ENCODE results near the gene CD180. TPM values are rescaled to one million over a fixed set of nuclear protein-coding genes. Genes with fewer than 3 reads are reported as not detected.
A peak's percentile ranks its signal among the peaks of the same experiment; 100 is the strongest.

Gene CD180
- total RNA-seq, 1 donor = 0.54 TPM

DNA sequence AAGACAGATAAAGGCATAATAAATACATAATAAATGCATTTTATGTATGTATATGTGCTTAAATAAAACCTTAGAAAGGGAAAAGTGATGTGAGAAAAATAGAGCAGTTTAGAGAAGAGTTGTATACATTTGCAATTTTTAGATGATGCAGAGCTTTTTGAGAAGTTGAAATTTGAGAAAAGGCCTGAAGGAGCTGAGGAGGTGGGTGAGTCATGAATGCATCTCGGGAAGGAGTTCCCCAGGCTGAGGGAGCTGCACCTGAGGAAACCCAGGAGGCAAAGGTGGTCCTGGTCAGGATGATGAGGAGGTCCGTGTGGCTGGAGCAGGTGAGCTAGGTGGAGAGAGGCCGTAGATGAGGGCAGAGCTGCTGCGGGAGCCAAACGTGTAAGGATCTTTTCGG lies 17.4 kb upstream of the CD180 start:
- DNase-seq (ENCODE audit: low read depth in 2 of 3, low spot score in 2 of 3) = no peak

DNA sequence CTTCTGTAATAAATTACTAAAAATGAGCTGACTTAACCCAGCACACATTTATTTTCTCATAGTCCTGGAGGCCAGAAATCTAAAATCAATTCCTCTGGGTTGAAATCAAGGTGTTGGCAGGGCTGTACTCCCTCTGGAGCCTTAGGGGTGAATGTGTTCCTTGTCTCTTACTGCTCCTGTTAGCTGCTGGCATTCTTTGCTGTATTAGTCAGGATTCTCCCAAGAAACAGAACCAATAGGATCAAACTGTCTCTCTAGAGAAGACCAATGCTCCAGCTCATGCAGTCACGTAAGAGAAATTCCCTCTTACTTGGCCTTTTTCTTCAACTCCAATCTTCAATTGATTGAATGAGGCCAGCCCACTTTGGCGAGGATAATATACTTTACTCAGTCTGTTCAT lies 15.3 kb upstream of the CD180 start:
- no peak for DNase-seq (ENCODE audit: low read depth in 2 of 3, low spot score in 2 of 3)

DNA sequence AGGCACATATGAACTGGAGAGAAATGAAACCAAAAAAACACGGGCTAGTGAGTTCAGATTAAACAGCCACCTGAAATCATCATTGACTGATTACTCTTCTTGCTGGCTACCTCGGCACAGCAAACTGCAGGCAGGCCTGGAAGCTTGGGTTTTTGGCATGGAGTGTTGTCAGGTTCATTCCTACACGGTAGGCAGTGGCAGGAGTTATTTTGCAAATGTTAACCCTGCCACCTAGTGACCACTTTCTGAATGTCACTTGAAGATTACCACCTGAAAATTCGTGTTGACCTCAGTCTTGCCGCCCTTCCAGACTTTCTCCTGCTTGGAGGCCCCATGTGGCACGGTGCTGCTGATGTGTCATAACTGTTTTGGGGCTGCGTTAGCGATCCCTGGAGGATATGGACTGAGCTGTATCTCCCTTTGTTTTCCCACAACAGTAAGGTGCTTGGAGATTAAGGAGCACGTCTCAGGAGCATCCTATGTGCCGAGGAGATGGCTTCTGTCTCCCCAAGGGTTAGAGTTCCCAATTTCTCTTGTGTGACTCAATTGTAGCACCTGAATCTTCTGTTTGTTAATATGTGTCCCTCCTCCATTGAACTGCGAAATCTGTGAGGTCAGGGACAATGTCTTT lies 12.7 kb upstream of the CD180 start:
- peak; percentile 58 to 79 (median 68) for DNase-seq (ENCODE audit: low read depth in 2 of 3, low spot score in 2 of 3)

- DNase-seq (ENCODE audit: low read depth in 2 of 3, low spot score in 2 of 3) = no peak
Measured at GRCh38 chr5:67208403-67208802, 11.8 kb upstream of the CD180 start.

GRCh38 chr5:67206929-67207328 lies 10.3 kb upstream of the CD180 start:
- DNase-seq (ENCODE audit: low read depth in 2 of 3, low spot score in 2 of 3) = peak; percentile 60 to 87 (median 81)

DNA sequence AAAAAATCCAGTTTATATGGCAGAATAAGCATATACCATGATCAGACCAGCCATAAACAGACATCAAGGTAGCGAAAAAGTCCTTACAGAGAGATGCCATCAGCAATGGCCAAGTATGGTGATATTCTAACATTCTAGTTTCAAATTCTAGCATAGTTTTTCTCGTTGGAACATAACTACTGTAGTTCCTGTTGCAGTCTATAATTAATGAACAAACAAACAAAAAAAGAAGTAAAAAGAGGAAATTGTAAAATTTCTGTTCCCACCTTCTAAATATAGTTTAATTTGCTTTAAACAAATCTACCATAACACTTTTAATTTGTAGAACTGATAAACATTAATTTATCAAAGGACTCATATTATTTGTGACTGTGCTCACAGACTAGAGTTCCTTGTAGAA lies 9.9 kb upstream of the CD180 start:
- peak in 1 of 3 donors; percentile 50 for DNase-seq (ENCODE audit: low read depth in 2 of 3, low spot score in 2 of 3)

- DNase-seq (ENCODE audit: low read depth in 2 of 3, low spot score in 2 of 3) = no peak
Measured at GRCh38 chr5:67205981-67206380, 9.4 kb upstream of the CD180 start.

- no peak for DNase-seq (ENCODE audit: low read depth in 2 of 3, low spot score in 2 of 3)
Measured at GRCh38 chr5:67204821-67205220, 8.2 kb upstream of the CD180 start.

- no peak for DNase-seq (ENCODE audit: low read depth in 2 of 3, low spot score in 2 of 3)
Measured at GRCh38 chr5:67203701-67204074, 7.1 kb upstream of the CD180 start.

DNA sequence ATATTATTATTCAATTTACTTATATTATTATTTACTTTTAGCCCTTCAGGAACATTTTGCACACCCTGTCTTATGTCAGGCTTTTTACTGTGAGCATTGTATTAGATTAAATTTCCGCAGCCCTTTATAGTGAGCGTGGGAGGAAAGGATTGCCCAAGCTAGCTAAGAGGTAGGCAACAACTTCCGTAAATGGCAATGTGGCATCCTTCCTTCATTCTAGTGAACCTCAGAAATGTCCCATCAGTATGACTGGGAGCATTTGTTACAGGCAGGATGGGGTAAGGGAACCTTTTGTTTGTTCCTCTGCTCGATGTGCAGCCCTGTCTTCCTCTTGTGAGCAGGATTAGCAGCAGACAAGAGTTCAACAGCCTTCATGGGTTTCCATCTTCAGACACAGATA lies 6.2 kb upstream of the CD180 start:
- peak in 1 of 3 donors; percentile 57 for DNase-seq (ENCODE audit: low read depth in 2 of 3, low spot score in 2 of 3)

- DNase-seq (ENCODE audit: low read depth in 2 of 3, low spot score in 2 of 3) = no peak
Measured at GRCh38 chr5:67201897-67202549, 5.4 kb upstream of the CD180 start.

DNA sequence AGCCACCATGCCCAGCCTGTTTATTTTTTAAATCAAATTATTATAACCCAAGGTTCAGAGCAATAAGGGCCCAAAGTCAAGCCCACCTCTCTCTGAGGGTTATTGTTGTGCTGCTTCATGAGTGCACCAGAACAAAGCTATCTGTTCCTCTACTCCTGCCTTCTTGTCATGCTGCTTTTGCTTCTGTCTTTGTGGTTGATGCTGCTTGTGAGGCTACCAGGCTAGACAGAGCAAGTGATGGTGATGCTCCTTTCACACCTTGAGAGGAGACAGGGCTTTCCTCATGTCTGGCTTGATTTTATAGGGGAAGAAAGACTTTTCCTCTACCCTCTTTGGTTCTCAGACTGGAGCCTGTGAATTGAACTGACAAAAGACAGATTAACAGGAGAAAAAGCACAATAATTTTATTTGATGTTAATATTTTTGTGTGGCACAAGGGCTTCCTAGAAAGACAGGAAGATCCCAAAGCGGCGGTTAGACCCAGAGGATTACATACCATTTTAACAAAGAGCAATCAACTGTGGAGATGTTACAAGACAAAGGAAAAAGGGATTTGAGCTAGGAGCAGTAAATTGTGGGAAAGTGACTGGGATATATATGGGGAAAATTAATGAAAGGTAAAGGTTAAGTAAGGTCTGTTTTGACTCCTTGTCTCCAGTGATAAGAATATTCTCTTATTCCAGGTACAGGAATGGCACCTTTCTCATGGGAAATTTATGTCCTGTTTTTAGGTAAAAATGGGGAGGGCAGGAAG lies 4.4 kb upstream of the CD180 start:
- DNase-seq (ENCODE audit: low read depth in 2 of 3, low spot score in 2 of 3) = no peak

- no peak for DNase-seq (ENCODE audit: low read depth in 2 of 3, low spot score in 2 of 3)
Measured at GRCh38 chr5:67199859-67200258, 3.3 kb upstream of the CD180 start.

- no peak for DNase-seq (ENCODE audit: low read depth in 2 of 3, low spot score in 2 of 3)
Measured at GRCh38 chr5:67198917-67199316, 2.3 kb upstream of the CD180 start.

DNA sequence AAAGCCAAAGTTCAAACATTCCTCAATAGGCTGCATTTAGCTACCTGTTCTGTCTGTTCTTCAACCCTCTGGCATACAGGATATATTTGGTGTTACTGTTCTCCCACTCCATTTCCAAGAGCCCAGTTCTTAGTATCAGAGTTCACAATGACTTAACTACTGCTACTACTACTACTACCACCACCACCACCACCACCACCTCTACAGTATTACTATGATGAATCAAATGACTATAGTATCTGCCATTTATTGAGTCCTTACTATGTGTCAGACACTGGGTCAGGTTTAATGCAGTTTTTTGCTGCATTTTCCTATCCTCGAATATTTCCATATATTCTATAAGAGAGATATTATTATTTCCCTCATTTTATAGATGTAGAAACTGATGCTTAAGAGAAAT lies 937 bp upstream of the CD180 start:
- no peak for DNase-seq (ENCODE audit: low read depth in 2 of 3, low spot score in 2 of 3)

DNA sequence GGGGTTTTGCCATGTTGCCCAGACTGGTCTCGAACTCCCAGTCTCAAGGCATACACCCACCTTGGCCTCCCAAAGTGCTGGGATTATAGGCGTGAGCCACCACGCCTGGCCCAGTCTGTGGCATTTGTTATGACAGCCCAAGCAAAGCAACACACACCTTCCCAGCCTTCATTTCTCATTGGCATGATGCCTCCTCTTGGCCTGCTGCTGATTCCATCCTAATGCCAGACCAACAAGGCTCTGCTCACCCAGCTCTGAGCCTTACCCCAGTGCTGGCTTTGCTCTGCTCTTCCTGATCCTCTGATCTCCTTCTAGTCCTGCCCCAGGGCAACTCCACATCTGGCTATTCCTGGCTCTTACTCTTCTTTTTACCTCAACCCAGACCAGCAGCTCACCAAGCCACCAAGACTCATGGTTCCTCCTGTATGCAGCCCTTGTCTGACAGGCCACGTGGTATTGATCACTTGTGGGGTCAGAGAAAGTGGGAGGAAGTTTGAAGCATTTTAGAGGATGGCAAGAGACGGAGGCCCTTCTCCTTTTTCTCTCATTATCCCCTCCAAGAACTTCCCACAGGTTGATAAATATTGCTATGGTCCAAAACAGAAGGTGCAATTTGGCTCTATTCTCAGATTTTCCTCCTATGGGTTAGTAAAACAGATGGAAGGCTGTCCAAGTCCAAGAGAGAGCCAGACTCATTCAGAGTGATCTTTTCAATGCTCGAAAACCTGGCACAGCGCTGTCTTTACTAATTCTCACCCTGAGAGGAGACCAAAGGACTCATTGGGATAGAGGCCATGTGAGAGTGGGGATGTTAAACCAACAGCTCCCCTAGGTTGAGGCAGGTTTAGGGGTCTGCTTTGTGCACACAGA lies 958 bp downstream of the CD180 start:
- no peak for DNase-seq (ENCODE audit: low read depth in 2 of 3, low spot score in 2 of 3)

DNA sequence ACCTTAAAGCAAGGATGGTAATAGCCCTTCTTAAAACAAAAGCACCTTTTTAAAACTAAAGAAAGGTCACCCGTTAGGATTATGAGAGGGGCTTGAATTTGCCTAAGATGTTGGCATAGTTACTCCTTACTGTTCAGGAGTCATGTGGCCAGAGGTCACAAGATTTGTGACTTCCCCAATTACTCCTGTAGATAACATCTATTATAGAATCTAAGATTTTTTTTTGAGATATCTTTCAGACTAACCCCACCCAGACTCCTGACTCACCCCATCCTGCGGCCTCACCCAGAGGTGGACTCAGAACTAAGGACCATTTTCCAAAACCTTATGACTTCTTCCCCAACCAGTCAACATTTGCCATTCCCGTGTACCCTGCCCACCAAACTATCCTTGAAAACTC lies 2.4 kb downstream of the CD180 start:
- no peak for DNase-seq (ENCODE audit: low read depth in 2 of 3, low spot score in 2 of 3)

DNA sequence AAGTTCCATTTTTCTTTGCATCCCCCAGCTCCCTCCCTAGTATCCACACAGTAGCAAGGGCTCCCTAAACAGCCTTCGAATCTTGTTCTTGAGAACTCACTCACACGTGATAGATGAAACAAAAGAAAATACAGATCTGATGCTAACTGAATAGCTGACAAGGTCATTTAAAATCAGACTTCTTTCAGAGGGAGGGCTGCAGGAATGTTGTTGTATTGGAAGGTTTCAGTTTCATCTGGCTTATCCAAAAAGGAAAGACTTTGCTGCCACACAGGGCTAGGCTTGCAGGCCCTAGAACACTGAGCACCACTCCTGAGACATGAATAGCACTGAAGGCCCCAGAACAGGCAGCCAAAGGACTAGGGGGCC lies 3.2 kb downstream of the CD180 start:
- no peak for DNase-seq (ENCODE audit: low read depth in 2 of 3, low spot score in 2 of 3)

DNA sequence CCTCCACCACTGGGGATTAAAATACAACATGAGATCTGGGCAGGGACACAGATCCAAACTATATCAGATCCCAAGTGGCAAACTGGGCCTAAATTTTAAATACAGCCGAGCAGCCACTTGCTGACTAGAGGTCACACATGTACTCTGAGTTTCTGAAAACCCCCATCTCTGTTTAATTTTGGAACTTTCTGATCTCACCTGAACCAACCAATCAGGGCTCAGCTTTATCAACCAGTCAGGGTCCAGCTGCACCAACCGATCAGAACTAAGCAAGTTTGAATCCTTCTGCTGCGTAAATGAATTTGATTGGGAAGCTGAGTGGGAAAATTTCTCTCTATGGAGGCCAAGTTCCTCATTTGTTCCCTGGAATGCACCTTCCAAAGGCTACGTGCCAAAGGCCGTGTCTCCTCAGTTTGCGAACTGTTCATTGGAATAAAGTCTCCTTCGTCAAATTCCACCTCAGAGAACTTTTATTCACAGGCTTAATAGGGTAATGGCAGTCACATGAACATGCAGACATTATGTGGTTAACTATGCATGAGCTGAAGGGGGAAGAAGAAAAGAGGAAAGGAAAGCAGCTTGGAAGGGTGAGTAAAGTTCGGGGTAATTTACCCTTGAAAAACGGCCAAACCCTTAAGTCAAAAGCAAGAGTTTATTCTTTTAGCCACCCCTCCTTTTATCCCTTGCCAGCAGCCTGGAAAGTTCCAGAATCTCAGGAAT lies 3.7 kb downstream of the CD180 start:
- peak in 1 of 3 donors; percentile 40 for DNase-seq (ENCODE audit: low read depth in 2 of 3, low spot score in 2 of 3)

GRCh38 chr5:67190861-67191260 lies 5.7 kb downstream of the CD180 start:
- DNase-seq (ENCODE audit: low read depth in 2 of 3, low spot score in 2 of 3) = no peak

DNA sequence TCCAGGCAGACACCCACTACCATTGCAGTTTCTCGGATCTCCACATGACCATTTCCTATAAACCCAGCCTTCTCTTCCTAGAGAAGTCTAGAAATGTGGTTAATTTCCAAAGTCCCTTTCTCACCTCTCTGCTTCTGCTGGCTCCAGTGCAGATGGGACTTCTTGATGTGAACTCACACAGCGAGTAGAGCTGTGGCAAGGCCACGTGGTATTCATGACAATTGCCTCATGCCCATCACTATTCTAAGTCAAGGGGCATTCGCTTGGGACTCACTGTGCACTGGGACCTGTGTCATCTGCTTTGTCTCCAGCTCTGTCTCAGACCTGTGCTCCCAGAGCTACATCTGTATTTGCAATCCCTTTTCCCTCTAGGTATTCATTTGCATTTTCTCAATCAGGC lies 6.2 kb downstream of the CD180 start:
- no peak for DNase-seq (ENCODE audit: low read depth in 2 of 3, low spot score in 2 of 3)

Measured in hematopoietic multipotent progenitor cell (in vitro differentiated cells).